Endodermal cell (in vitro differentiated cells): ENCODE measurements around the gene HSPG2. TPM values are rescaled to one million over a fixed set of nuclear protein-coding genes. Genes with fewer than 3 reads are reported as not detected.

ENCODE experiments used
- DNase-seq: peaks from one replicate; pipeline ENCODE4 v3.0.0-alpha.2; 2017
- H3K27ac ChIP-seq: 2 replicates; pipeline ENCODE4 v1.5.1; 2013; ENCODE audit warnings: mild to moderate bottlenecking, low read depth, low read length, moderate library complexity
- H3K27me3 ChIP-seq: 2 replicates; pipeline ENCODE4 v1.6.1; 2013; ENCODE audit warnings: mild to moderate bottlenecking, low read length, moderate library complexity; ENCODE audit not compliant: insufficient read depth, control insufficient read depth, poor library complexity, severe bottlenecking
- H3K36me3 ChIP-seq: 2 replicates; pipeline ENCODE4 v1.7.0; 2013; ENCODE audit warnings: mild to moderate bottlenecking, low read length, moderate library complexity; ENCODE audit not compliant: control insufficient read depth, insufficient read depth
- H3K4me1 ChIP-seq: one replicate; pipeline ENCODE4 v1.7.0; 2013; ENCODE audit warnings: low read length; ENCODE audit not compliant: control insufficient read depth, insufficient read depth
- H3K4me3 ChIP-seq: 2 replicates; pipeline ENCODE4 v1.5.1; 2013; ENCODE audit warnings: mild to moderate bottlenecking, low read length, moderate library complexity
- H3K9ac ChIP-seq: 2 replicates; pipeline ENCODE4 v1.6.1; 2013; ENCODE audit warnings: mild to moderate bottlenecking, low read length, moderate library complexity; ENCODE audit not compliant: poor library complexity, severe bottlenecking; ENCODE audit errors: extremely low read depth
- H3K9me3 ChIP-seq: 2 replicates; pipeline ENCODE4 v1.6.1; 2013; ENCODE audit warnings: mild to moderate bottlenecking, low read length, moderate library complexity; ENCODE audit not compliant: control insufficient read depth
- H3K27ac Mint-ChIP-seq: 2 replicates; pipeline ENCODE4 v1.8.0; 2020; ENCODE audit warnings: mixed read lengths
- H3K27me3 Mint-ChIP-seq: 2 replicates; pipeline ENCODE4 v1.8.0; 2021; ENCODE audit warnings: mild to moderate bottlenecking, mixed read lengths; ENCODE audit not compliant: insufficient read depth
- H3K36me3 Mint-ChIP-seq: 2 replicates; pipeline ENCODE4 v1.8.0; 2020; ENCODE audit warnings: low read depth, mixed read lengths
- H3K4me1 Mint-ChIP-seq: 2 replicates; pipeline ENCODE4 v1.8.0; 2020; ENCODE audit warnings: mixed read lengths
- H3K4me3 Mint-ChIP-seq: 2 replicates; pipeline ENCODE4 v1.8.0; 2020; ENCODE audit warnings: mild to moderate bottlenecking, moderate library complexity, mixed read lengths
- H3K9me3 Mint-ChIP-seq: 2 replicates; pipeline ENCODE4 v1.8.0; 2020; ENCODE audit warnings: mild to moderate bottlenecking, mixed read lengths
- CTCF ChIP-seq: fragments of 200-600 bp; sonication (generic); conservative IDR thresholded peaks from 2 replicates; pipeline ENCODE4 v1.5.0; 2021; ENCODE audit warnings: antibody characterized with exemption, mild to moderate bottlenecking
- WGBS, 2 experiments: methylation state at CpG; one replicate each; pipeline versions ENCODE4 v1.1.5 to v1.1.7; 2013; ENCODE audit warnings: missing lambda C conversion rate in 2 of 2, mixed read lengths in 1 of 2; ENCODE audit not compliant: insufficient coverage in 1 of 2, insufficient read length in 1 of 2; 5-methylcytosine and 5-hydroxymethylcytosine counted together
- total RNA-seq, 2 donors: library from RNA; stranded (reverse); fragmentation: NEBNext Ultra II Directional in 1 of 2; extraction: Animal tissue kit (Norgen Biotek cat#: 25700) in 1 of 2; gene quantifications; 2 replicates in 1 of 2; 3 replicates in 1 of 2; pipeline ENCODE4 v1.2.1, GENCODE V29; 2021

The HSPG2 gene
- total RNA-seq, 2 donors from 2014 or later: 222 to 227 TPM

GRCh38 chr1:21773585-21773984 lies 163.5 kb downstream of the HSPG2 start:
- DNase-seq: no peak

More at GRCh38 chr1:21773585-21773984, 163.5 kb downstream of the HSPG2 start:
- Mint-ChIP-seq H3K9me3 (peaks cover 13% of the 10 kb centered on the region), H3K4me3 (no peak overlapping the region), H3K27ac (no peak overlapping the region), H3K4me1 (no peaks in the 10 kb centered on the region), H3K36me3 (peaks cover 5% of the 10 kb centered on the region), H3K27me3 (no peaks in the 10 kb centered on the region)
- WGBS, 2 experiments: 98% methylated on average over 3 of the region's 3 CpGs; no CpG with 5 or more reads in 1 of the 2 experiments
- Histone ChIP-seq H3K4me1 (no peaks in the 10 kb centered on the region), H3K27ac (no peak overlapping the region), H3K9ac (no peak overlapping the region), H3K4me3 (no peak overlapping the region), H3K36me3 (no peaks in the 10 kb centered on the region), H3K9me3 (no peaks in the 10 kb centered on the region), H3K27me3 (no peaks in the 10 kb centered on the region)
- TF ChIP-seq CTCF: no peak

Other genes starting within 250 kb of the HSPG2 start
- 10 to 100 TPM; 73.8 to 78.6 TPM for gene USP48, start 154.2 kb downstream of the HSPG2 start, total RNA-seq
- under 1 TPM; 0.58 to 0.88 TPM for gene LDLRAD2, start 125.0 kb downstream of the HSPG2 start, total RNA-seq
- gene CELA3B, start 39.7 kb upstream of the HSPG2 start, total RNA-seq: not detected
- gene CELA3A, start 64.3 kb upstream of the HSPG2 start, total RNA-seq: not detected
- 100 to 1,000 TPM; 274 to 283 TPM for gene CDC42, start 115.4 kb upstream of the HSPG2 start, total RNA-seq
- under 1 TPM in 1 of 2 donors, not detected in 1; 0.44 TPM for gene WNT4, start 205.8 kb upstream of the HSPG2 start, total RNA-seq